Measurements from ENCODE around the gene CZIB.

DNA sequence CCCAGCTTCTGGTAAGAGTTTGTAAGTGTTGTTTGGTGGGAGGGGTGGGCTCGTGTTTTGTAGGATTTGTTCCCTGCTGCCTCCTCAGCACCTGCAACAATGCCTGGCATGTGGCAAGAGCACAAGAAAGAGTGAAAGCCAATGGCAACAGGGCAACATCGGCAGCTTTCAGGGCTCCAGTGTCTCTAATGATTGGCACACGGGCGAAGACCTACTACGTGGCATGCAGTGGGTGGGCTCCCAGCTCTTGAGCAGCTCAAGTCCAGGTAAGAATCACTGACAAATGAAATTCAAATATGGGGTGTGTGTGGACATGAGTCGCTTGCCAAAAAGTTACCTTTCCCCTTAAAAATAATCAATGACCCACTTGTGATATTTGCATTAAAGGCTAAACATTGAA is 54.1 kb downstream of the CZIB start:
- TF ChIP-seq, protein P1, sequence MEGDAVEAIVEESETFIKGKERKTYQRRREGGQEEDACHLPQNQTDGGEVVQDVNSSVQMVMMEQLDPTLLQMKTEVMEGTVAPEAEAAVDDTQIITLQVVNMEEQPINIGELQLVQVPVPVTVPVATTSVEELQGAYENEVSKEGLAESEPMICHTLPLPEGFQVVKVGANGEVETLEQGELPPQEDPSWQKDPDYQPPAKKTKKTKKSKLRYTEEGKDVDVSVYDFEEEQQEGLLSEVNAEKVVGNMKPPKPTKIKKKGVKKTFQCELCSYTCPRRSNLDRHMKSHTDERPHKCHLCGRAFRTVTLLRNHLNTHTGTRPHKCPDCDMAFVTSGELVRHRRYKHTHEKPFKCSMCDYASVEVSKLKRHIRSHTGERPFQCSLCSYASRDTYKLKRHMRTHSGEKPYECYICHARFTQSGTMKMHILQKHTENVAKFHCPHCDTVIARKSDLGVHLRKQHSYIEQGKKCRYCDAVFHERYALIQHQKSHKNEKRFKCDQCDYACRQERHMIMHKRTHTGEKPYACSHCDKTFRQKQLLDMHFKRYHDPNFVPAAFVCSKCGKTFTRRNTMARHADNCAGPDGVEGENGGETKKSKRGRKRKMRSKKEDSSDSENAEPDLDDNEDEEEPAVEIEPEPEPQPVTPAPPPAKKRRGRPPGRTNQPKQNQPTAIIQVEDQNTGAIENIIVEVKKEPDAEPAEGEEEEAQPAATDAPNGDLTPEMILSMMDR (IDR thresholded peaks at IDR 0.05) = no peak
- no peak for TF ChIP-seq POLR2AphosphoS5 (IDR thresholded peaks at IDR 0.05; ENCODE audit: low read depth, low read length)
